AG04450 (cell line): ENCODE measurements around the gene TBC1D2. TPM values are rescaled to one million over a fixed set of nuclear protein-coding genes. Genes with fewer than 3 reads are reported as not detected.

Source experiments
- CTCF ChIA-PET: fragments of 300-600, 350-600 bp; formaldehyde crosslinking; extraction: SDS; loops from one replicate; lab custom pipeline; 2022; ENCODE audit warnings: antibody characterized with exemption, inconsistent platforms; lab: Charles Lee
- POLR2A ChIA-PET: fragments of 350-600 bp; formaldehyde crosslinking; extraction: SDS; loops from one replicate; lab custom pipeline; 2021; ENCODE audit warnings: antibody characterized with exemption, inconsistent platforms; lab: Yijun Ruan, JAX
- DNase-seq: peaks from one replicate; pipeline ENCODE4 v3.0.0-alpha.2; 2011; ENCODE audit warnings: low read depth, low spot score
- H3K27ac ChIP-seq: one replicate; pipeline ENCODE4 v1.5.1; 2012; ENCODE audit warnings: low read depth, low read length, control low read depth
- H3K27me3 ChIP-seq: one replicate; pipeline ENCODE4 v1.6.0; 2012; ENCODE audit warnings: low read length; ENCODE audit not compliant: control insufficient read depth, insufficient read depth
- H3K4me3 ChIP-seq: 2 replicates; pipeline ENCODE4 v1.5.1; 2011; ENCODE audit warnings: mild to moderate bottlenecking, low read depth, low read length, control low read depth
- H3K9me3 ChIP-seq: 2 replicates; pipeline ENCODE4 v1.5.1; 2012; ENCODE audit warnings: low read length; ENCODE audit not compliant: control insufficient read depth, insufficient read depth
- CTCF ChIP-seq: IDR thresholded peaks from 2 replicates; pipeline ENCODE4 v1.5.1; 2011; ENCODE audit warnings: low read depth, low read length, control low read depth, inconsistent platforms
- polyA plus RNA-seq: library from polyadenylated mRNA; depleted of rRNA; stranded (reverse); fragments of >200 nt; gene quantifications from 2 replicates; pipeline ENCODE4 v1.2.3, GENCODE V29; 2011

The TBC1D2 gene
- polyA plus RNA-seq, 1 experiment = 17.2 TPM

GRCh38 chr9:98207606-98208005 is 47.8 kb downstream of the TBC1D2 start:
- TF ChIP-seq CTCF = peak; percentile 32; the same call in 1 of the 2 replicates
- ChIA-PET POLR2A (interaction anchor here (2.2 kb wide), 1 partner anchor 48 kb away, joined by 6 read pairs; the partner anchor contains the start of gene TBC1D2), CTCF (interaction anchor here (0.6 to 4.2 kb wide), 8 partner anchors 10 to 55 kb away, joined by 3 to 13 read pairs (median 4); partner anchors contain the start of gene TBC1D2)
- Histone ChIP-seq H3K27ac (peak overlapping the region; percentile 21), H3K4me3 (no peak overlapping the region), H3K27me3 (no peaks in the 10 kb centered on the region), H3K9me3 (no peaks in the 10 kb centered on the region; the same call in 1 of the 2 replicates)
- no peak for DNase-seq

GRCh38 chr9:98206754-98207153 is 48.7 kb downstream of the TBC1D2 start:
- POLR2A ChIA-PET = interaction anchor here (2.2 kb wide), 1 partner anchor 49 kb away, joined by 6 read pairs; the partner anchor contains the start of gene TBC1D2
- no peak overlapping the region for H3K4me3 ChIP-seq
- TF ChIP-seq CTCF = no peak

GRCh38 chr9:98204692-98205091 is 50.8 kb downstream of the TBC1D2 start:
- H3K27me3 ChIP-seq = no peaks in the 10 kb centered on the region
- no peak for DNase-seq
- no peak overlapping the region for H3K4me3 ChIP-seq
- CTCF ChIA-PET = interaction anchor here (0.6 to 5.1 kb wide), 6 partner anchors 9 to 570 kb away, joined by 3 to 49 read pairs (median 8); partner anchors contain the start of gene TBC1D2
- POLR2A ChIA-PET = no interaction called here
- no peak overlapping the region for H3K27ac ChIP-seq
- no peaks in the 10 kb centered on the region; the same call in 1 of the 2 replicates for H3K9me3 ChIP-seq
- TF ChIP-seq CTCF = no peak

More at GRCh38 chr9:98206754-98207153, 48.7 kb downstream of the TBC1D2 start:
- no peak overlapping the region for H3K27ac ChIP-seq
- CTCF ChIA-PET = interaction anchor here (0.7 to 5.1 kb wide), 6 partner anchors 13 to 57 kb away, joined by 3 to 49 read pairs (median 9); partner anchors contain the start of gene TBC1D2
- no peak for DNase-seq
- H3K27me3 ChIP-seq = no peaks in the 10 kb centered on the region
- no peaks in the 10 kb centered on the region; the same call in 1 of the 2 replicates for H3K9me3 ChIP-seq

- H3K27ac ChIP-seq = no peak overlapping the region
- H3K27me3 ChIP-seq = no peaks in the 10 kb centered on the region
- no peak overlapping the region for H3K4me3 ChIP-seq
- ChIA-PET CTCF (interaction anchor here (2.2 to 5.1 kb wide), 2 partner anchors 9 to 61 kb away, joined by 10 to 49 read pairs; no protein-coding TSS in a partner anchor), POLR2A (no interaction called here)
- no peak for DNase-seq
- TF ChIP-seq CTCF = no peak
- H3K9me3 ChIP-seq = no peaks in the 10 kb centered on the region
Observed at GRCh38 chr9:98203153-98203552, 52.3 kb downstream of the TBC1D2 start.

GRCh38 chr9:98202252-98202651 is 53.2 kb downstream of the TBC1D2 start:
- no peak for TF ChIP-seq CTCF
- ChIA-PET POLR2A (no interaction called here), CTCF (interaction anchor here (2.2 to 5.1 kb wide), 2 partner anchors 8 to 62 kb away, joined by 10 to 49 read pairs; no protein-coding TSS in a partner anchor)
- H3K4me3 ChIP-seq = no peak overlapping the region
- H3K27ac ChIP-seq = no peak overlapping the region
- no peak for DNase-seq
- H3K9me3 ChIP-seq = no peaks in the 10 kb centered on the region
- no peaks in the 10 kb centered on the region for H3K27me3 ChIP-seq
